CD4-positive, alpha-beta T cell treated with Interleukin-21 for 1 hour (primary cell): ENCODE measurements around the gene HS3ST1.
"Not testable (repeated sequence)": the region's sequence is repeated elsewhere in the genome, so short reads cannot be mapped to it uniquely, and the experiment has no call there.

Experiments
- DNase-seq: peaks from one replicate; pipeline ENCODE4 v3.0.0-alpha.2; 2020

HS3ST1 gene

GRCh38 chr4:11397819-11398610 lies 30.7 kb downstream of the HS3ST1 start:
- DNase-seq = no peak

GRCh38 chr4:11397146-11397545 lies 31.5 kb downstream of the HS3ST1 start:
- DNase-seq = no peak

DNA sequence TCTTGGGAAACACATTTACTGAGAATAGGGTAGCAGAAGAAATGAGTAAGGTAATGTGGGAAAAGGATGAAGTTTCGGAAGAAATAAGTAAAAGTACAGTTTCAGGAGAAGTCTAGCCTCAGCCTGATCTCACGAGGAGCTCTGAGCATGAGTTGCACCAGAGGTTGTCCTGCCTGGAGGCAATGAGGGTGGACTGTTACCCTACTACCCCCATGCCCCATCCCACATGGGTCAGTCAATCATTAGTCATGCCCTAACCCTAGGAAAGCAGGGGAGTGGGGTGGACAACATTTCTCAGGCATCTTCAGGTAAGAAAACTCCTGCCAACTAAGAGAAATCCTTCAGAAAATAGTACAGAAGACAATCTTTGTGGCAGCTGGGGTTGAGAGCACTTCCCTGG lies 35.1 kb downstream of the HS3ST1 start:
- no peak for DNase-seq

DNA sequence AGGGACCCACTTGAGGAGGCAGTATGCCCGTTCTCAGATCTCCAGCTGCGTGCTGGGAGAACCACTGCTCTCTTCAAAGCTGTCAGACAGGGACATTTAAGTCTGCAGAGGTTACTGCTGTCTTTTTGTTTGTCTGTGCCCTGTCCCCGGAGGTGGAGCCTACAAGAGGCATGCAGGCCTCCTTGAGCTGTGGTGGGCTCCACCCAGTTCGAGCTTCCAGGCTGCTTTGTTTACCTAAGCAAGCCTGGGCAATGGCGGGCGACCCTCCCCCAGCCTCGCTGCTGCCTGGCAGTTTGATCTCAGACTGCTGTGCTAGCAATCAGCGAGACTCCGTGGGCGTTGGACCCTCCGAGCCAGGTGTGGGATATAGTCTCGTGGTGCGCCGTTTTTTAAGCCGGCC lies 44.6 kb downstream of the HS3ST1 start:
- DNase-seq = not testable (repeated sequence)

DNA sequence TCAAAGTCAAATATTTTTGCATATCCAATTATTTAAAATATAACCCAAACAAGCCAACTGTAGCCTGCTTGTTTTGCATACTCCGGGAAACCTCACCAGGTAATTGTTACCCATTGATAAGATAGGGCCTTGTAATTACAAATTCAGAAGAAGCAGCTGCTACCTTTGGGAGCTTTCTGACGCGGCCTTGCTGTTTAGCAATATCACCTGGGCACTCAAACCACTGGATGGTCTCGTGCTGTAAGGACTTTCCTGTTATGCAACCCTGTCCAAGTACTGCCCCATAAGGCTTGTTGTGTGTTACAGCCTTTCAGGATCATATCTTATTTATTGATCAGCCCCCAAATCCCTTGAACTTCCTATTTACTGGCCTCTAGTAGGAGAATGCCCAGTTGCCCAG lies 52.1 kb downstream of the HS3ST1 start:
- DNase-seq = no peak

DNA sequence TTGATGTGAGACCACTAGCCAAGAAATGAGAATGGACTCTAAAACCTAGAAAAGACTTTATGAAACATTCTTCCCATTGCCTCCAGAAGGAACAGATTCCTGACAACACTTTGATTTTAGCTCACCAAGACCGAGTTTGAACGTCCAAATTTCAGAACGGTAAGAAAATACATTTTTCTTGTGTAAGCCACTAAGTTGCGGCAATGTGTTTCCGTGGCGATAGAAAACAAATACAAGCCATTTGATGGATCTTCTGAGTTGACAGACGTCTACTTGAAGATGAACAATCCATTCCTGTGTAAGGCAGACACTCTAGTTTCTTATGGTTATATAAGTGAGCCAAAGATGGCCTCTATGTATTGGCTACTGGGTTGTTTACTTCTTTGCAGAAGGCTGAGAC lies 52.5 kb downstream of the HS3ST1 start:
- DNase-seq = no peak

GRCh38 chr4:11368701-11369115 lies 60.0 kb downstream of the HS3ST1 start:
- DNase-seq = no peak

DNA sequence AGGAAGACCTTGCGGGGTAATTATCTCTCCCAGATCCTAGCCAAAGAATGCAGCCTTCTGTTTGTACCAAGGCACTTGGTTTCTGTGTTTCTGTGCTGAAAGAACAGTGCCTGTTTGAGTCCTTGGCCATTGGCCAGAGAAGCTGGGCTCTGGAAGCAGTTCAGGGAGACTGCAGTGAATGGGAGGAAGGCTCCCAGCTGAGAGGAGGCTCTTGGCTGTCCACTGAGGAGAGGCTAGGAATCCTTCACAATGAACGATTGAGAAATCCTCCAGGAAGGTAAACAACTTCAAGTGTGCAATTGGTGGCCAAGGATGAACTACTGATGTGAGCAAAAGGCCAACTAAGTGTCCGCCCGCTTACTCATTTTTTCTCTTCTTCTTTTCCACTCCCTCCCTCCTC lies 61.3 kb downstream of the HS3ST1 start:
- DNase-seq = no peak

GRCh38 chr4:11366859-11367258 lies 61.8 kb downstream of the HS3ST1 start:
- no peak for DNase-seq

- no peak for DNase-seq
Observed at GRCh38 chr4:11365039-11365438, 63.7 kb downstream of the HS3ST1 start.

DNA sequence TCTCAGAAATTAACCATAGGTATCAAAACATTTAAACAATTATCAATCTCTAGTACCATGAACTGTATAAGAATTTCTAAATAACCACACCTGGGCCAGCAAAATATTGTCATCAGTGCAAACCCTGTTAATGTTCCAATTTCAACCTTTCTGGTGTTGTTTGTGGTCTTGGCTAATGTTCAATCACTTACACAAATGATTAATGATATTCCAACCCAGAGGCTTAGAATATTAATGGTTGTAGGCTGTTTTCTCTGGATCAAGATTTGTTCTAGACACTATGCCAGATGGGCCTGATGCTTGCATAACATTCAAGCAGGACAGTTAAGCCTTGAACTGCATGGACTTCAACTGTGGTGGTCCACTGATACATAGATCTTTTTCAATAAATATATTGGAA lies 69.1 kb downstream of the HS3ST1 start:
- DNase-seq = no peak

DNA sequence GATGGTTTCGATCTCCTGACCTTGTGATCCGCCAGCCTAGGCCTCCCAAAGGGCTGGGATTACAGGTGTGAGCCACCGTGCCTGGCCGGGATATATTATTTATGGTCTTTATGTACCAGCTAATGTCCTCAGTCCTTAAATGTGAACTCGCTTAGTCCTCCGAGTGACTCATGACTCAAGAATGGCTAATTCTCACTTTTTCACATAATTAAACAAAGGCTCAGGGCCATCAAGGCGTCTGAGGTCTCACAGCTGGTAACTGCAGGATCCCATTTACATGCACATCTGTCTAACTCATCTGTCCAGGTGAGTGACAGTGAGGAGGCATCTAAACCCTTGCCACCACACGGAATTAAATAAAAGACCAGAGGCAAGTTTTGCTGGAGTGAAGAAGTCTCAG lies 73.5 kb downstream of the HS3ST1 start:
- DNase-seq = no peak

DNA sequence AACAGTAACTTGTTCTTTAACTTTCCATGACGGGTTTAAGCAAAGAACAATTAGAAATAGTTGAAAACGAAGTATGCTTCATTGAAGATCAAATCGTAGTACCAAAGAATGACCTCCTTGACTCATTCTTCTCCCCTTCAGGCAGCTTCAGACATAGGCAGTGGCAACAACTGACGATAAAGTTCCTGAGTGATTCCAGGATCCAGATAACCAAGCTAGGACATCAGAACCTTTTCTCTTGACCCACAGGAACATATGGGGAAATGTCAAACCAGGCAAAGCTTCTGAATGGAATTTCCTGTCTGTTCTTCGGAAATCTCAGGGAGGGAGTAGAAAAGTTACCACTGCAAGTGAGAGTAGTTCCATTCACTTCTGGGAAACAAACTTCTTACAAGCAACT lies 74.2 kb downstream of the HS3ST1 start:
- DNase-seq = no peak

DNA sequence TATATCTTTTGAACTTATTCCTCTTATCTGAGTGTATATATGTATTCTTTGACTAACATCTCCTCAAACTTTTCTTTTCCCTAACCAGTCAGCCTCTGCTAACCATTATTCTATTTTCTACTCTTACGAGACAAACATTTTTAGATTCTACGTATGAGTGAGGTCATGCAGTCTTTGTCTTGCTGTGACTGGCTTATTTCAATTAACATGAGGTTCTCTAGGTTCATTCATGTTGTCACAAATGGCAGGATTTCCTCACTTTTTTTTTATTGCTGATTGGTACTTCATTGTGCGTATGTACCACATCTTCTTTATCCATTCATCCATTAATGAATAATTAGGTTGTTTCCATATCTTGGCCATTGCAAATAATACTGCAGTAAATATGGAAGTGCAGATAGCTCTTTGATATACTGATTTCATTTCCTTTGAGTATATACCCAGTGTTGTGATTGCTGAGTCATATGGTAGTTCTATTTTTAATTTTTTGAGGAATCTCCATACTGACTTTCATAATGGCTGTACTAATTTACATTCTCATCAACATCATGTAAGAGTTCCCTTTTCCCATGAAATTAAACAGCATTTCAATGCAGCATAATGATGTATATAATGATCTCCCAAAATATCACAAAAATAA lies 80.1 kb downstream of the HS3ST1 start:
- DNase-seq = no peak

- DNase-seq = no peak
Observed at GRCh38 chr4:11344916-11345315, 83.8 kb downstream of the HS3ST1 start.

DNA sequence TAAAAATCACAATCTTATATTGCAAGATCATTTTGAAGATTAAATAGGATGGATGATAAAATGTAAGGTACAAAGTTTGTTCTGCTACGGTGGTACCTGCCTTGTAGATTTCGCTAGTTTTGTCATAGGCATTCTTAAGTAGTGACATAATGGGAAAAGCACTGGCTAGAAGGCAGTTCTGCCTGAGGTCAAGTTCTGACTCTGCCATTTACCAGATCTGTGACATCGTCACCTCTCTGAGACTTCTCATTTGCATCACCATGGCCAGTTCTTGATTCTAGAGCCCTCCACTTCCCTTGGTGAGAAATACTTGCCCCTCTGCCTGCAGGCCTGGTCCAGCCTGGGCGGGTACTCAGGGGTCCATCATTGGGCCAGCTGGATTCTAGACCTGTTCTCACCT lies 85.2 kb downstream of the HS3ST1 start:
- DNase-seq = no peak
